ENCODE data around the gene FBLN5.

FBLN5 gene

DNA sequence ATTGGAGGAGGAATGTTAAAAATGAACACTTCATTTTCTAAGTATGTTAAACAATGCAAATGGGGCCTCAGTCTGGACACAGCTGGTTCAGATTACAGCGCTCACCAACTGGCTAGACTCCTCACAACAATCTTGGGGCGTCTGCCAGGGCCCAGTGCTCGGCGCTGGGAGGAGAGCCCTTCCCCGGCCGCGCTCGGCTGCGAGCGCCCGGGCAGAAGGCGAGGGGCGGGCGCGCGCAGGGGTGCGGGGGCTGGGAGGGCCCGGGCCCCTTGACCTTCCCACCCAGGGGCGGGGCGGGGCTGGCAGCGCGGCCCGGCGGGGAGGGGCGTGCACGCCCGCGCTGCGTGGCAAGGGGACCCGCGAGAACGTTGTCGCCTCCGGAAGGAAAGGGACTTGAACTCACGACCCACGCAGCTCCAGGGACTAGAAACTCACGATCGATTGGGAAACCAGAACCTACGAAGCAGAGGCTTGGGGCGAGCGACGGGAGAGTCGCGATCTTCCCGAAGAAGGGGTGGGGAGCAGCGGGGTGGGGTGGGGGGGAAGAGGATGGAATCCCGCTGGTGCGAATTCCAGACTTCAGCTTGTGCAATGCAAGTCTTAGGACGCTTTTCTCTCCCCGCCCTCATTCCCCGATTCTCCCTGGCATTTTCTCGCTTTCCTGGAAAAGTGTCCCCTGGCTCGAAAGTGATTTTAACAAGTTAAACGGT lies at the start of gene FBLN5:
TSS of gene FBLN5 (minus strand) at position 220 of the 710 bp plus-strand sequence. CDS start 465 bp downstream, outside the sequence.
- DNase-seq: peak in 2 of 6 experiments; percentile 6 to 24

- DNase-seq: peak in 3 of 6 experiments; percentile 8 to 51 (median 37)
Measured at GRCh38 chr14:91996948-91997371, 49.5 kb upstream of the FBLN5 start.

- DNase-seq: no peak
Measured at GRCh38 chr14:91987192-91987591, 39.7 kb upstream of the FBLN5 start.

GRCh38 chr14:91985521-91986255 lies 38.2 kb upstream of the FBLN5 start:
- no peak for DNase-seq

DNA sequence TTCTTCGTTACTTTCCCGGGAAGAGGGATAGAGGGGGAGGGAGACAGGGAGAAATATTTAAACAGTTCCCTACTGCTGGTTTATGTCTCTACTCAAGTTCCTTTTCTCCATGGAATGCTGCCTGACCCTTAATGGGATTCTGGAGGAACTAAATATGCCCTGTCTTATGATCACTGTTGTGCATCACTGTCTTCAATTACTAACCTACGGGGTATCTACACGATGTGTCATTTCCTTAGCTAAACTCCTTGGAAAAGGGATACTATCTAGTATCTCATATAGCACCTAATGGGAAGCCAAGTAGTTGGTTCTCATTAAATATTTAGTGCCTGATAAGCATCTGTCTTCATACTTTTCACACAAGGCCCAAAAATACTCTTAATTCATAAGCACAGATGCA lies 37.5 kb upstream of the FBLN5 start:
- no peak for DNase-seq

DNA sequence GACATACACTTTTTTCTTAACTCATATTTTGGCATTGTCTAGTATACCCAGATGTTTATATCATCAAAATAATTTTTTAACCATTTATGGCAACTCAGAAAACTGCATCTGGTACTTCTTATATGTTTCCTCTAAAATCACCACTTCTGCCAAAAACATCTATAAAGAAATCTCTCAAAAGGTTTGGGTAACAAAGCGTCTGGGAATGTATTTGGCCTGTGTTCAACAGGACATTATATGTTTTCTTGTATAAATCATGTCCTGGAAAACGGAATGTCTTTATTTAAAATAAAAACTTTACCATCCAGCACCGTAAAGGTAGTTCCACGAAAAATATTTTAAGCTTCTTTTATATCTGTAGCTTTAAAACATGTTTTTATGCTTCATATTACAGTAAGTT lies 36.1 kb upstream of the FBLN5 start:
- DNase-seq: no peak

DNA sequence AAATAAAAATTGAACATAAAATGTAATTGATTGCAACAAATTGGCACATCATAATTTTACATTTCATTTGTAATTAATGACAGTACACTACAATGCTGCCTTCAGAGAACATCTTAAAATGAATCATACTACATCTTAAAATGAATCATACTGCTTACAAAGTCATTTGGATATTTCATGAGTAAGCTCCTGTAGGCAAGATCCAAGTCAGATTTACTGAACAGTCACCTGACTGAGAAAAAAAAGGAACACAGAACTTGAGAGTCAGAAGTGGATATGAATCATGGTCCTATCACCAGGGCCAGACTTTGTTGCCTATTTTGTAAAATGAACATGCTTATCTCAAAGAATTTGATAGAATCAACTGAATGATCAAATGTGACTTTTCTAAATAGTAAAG lies 32.7 kb upstream of the FBLN5 start:
- DNase-seq: no peak

DNA sequence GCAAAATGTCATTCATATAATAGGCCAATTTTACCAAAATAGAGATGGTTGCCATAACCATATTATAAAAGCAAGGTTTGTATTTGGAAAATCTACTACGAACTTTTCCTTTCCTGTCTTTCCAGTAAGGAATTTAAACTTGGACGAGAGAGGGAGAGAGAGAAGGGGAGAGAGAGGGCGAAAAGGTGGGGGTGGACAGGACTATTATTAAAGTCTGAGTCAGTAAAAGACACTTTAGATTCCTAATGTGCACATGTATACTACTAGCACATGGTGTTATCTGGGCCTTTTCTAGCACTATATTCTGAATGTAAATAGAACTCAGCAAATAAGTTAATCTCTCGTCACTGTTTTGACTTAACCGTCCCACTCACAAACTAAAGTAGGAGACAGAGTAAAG lies 30.4 kb upstream of the FBLN5 start:
- DNase-seq: no peak

DNA sequence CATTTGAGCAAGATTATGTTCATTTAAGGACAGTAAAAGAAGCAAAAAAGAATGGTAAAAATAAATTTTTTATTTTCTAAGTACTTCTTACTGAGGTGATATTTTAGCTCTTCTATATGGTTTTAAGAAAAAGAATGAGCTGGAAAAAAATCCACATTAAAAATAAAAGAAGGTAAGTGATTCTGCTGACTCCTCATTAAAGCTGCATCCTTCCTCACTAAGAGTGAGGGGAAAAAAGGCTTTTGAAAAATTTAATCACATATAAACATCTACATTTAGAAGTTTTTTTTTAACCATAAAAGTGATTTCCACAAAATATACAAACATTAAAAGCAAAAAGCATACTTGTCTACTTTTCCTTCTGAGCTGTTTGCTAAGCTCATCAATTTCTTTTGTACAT lies 28.3 kb upstream of the FBLN5 start:
- no peak for DNase-seq

- no peak for DNase-seq
Measured at GRCh38 chr14:91971188-91971778, 23.8 kb upstream of the FBLN5 start.

DNA sequence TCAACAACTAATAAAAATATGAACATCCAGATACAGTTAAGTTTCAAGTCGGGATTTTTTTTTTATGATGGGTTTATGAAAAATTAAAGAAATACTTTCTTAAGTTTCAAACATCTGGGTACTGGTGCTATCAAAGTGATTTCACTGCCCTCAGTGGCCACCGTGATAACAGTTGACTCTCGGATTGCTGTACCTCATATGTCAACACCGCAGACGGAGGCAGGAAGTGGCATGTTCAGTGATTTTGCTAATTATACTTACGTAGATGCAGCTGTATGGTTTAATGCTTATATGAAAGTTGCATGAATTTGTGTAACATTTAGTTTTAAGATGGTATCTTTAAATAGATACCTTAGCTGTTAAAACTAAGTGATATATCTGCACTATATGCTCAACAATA lies 20.8 kb upstream of the FBLN5 start:
- DNase-seq: peak in 4 of 6 experiments; percentile 13 to 33 (median 14)

DNA sequence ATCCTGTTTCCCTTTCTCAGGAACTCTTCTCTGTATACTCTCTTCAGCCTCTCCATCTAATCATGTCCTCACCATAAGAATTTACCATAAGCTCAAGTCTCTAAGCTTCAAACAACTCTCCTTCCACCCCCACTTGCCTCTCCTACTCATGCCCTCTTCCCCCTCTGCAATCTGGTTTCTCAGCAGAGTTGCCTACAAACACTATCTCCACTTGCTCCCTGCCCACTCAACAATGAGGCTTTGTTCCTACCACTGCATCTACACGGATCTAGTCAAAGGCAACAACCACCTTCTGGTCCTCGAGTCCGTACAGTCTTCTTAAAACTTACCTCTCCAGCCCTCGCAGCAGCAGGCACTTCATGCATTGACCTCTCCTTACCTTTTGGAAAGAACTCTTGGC lies 17.2 kb upstream of the FBLN5 start:
- DNase-seq: no peak

DNA sequence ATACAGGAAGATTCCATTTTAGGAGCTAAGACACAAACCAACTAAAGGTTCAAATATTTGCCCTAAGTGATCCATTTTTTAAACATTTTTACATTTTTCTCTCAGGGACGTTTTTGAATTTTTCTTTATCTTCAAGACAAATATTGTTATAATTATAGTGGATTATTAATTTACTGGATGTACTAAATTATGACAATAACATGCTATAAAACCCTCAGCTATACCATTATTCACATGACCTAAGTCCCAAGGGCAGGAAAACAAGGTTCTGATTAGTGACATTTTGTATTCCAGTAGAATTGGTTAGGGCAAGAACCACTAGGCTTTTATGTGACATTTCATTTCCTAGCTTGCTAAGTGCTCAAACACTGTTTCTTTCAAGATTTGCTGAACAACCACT lies 16.5 kb upstream of the FBLN5 start:
- DNase-seq: no peak

DNA sequence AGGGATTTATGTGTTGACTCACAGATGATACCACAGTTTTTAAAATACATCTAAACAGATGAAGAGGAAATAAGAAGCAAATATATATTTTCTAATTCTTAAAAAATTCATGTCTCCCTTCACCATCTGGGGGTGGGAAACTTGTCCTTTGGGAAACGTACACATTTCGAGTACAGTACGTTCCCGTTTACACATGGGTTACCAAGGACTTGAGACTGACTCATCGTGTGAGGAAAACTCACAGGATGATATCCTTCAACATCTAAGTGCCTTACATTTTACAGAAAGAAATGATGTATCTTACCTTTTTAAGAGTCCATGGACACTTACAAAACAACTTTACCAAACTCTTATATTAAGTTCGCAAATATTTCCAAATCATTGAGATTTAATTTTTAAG lies 16.0 kb upstream of the FBLN5 start:
- DNase-seq: no peak

DNA sequence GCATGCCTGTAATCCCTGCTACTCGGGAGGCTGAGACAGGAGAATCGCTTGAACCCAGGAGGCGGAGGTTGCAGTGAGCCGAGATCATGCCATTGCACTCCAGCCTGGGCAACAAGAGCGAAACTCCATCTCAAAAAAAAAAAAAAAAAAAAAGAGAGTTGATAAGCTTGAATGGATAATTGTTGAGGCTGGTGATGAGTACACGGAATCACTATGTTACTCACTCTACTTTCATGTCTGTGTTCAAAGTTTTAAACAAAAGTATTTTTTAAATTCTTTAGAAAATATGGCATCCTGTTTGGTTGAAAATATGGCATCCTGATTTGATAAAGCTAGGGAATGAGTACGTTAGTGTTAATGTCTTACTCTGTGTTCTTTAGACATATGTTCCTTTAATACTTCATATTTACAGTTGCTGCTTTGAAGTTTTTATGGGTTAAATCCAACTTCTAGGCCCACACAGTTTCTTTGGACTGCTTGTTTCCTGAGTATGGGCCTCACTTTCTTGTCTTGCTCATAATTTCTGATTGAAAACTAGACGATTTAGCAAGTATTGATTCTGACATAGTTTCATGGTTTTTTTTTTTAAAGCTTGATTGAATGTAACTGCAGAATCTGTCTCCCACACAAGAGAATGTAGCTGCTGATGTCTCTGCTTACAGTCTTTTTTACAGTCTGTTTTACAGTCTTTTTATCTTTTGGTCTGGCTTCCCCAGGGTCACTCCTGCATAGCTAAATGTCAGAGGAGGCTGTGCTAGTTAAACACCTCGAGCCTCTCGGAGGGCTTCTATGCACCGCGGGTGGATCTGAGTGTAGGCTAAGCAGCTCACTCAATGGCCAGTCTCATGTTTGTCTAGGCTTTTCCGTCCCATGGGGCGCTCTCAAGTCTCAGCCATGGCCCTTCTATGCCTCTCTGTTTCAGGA lies 14.1 kb upstream of the FBLN5 start:
- no peak for DNase-seq

- no peak for DNase-seq
Measured at GRCh38 chr14:91957876-91958313, 10.4 kb upstream of the FBLN5 start.

- no peak for DNase-seq
Measured at GRCh38 chr14:91956616-91957015, 9.1 kb upstream of the FBLN5 start.

- no peak for DNase-seq
Measured at GRCh38 chr14:91955168-91955567, 7.7 kb upstream of the FBLN5 start.

DNA sequence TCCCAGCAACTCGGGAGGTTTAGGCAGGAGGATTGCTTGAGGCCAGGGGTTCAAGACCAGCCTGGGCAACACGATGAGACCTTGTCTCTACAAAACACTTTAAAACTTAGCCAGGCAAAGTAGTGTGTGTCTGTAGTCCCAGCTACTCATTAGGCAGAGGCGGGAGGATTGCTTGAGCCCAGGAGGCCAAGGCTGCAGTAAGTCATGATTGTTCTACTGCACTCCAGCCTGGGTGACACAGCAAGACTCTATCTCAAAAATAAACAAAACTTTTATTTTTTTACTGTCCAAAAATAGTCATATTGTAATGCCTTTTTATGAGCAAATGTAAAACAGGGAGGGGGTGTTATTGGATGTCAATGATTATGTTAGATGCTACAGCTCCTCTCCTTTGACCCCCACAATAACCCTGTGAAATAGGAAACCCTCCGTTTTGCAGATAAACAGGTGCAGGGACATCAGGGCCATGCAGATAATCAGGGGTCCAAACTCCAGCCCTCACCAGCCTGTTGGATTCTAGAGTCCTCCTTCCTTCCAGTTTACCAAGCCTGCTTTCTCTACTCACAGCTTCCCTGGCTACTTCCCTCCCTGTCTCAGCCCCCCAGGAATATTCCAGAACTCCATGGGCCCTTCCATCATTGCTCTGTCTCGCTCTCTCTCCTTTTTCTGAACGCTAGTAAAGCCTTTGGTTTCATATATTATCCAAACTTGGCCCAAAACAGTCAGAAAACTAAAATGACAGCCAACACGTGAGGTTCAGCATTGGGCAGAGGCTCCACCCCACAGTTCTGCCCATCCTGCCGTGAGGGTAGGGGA lies 5.9 kb upstream of the FBLN5 start:
- no peak for DNase-seq

DNA sequence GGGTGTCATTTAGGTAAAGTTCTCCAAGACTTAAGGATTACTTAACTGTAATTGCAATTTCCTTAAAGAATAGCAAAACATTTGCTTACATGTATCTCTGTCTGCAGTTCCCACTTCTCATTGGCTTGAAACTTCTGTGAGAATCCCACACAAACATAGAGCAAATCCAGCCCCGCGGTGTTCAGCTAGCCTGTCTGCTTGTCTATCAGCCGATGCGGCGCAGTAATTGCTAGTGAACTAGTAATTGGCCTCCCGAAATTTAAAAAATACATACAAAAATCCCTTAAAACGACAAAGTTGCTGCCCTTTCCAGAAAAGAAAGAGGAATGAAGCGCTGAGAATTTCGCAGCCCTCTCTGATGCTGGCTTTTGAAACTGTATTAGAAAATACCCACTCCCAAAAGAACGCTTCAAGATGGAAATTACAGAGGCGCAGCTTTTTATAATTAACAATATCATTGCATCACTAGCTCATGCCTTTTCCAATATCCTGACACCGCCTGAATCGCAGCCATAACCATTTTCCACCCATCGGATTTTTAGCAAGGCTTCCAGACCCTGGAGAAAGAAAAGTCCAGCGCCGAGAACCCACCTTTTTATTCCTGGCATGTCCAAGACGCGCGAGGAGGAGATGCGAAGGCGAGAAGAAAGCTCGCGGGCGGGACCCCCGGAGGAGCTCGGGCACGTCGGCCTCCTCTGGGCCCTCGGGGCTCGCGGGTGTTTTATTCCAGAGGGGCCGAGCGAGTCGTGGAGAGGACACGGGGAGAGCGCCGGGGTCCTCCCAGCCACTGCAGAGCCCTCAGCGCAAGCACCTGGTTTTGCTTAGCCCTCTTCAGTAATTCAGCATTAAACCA lies 646 bp downstream of the FBLN5 start:
- peak in 1 of 6 experiments; percentile 14 for DNase-seq
